GM18499 (cell line): ENCODE data around the gene SH3RF2.
A peak's percentile ranks its signal among the peaks of the same experiment; 100 is the strongest.
"Not testable (repeated sequence)": the region's sequence is repeated elsewhere in the genome, so short reads cannot be mapped to it uniquely, and the experiment has no call there.

ENCODE experiments used
- ATAC-seq: cut with Tn5 transposase; IDR thresholded peaks from one replicate; pipeline ENCODE4 v1.9.1; 2021; ENCODE audit warnings: moderate number of reproducible peaks; ENCODE audit not compliant: insufficient read depth, unreplicated experiment

Gene SH3RF2

GRCh38 chr5:146069780-146070099, 133.4 kb downstream of the SH3RF2 start:
- ATAC-seq: peak; percentile 43

GRCh38 chr5:146070746-146071145, 134.4 kb downstream of the SH3RF2 start:
- no peak for ATAC-seq

GRCh38 chr5:146071171-146071570, 134.8 kb downstream of the SH3RF2 start:
- no peak for ATAC-seq

GRCh38 chr5:146072595-146072994, 136.2 kb downstream of the SH3RF2 start:
- ATAC-seq: no peak

- no peak for ATAC-seq
Measured at GRCh38 chr5:146073239-146073900, 137.0 kb downstream of the SH3RF2 start.

GRCh38 chr5:146076028-146076427, 139.7 kb downstream of the SH3RF2 start:
- no peak for ATAC-seq

DNA sequence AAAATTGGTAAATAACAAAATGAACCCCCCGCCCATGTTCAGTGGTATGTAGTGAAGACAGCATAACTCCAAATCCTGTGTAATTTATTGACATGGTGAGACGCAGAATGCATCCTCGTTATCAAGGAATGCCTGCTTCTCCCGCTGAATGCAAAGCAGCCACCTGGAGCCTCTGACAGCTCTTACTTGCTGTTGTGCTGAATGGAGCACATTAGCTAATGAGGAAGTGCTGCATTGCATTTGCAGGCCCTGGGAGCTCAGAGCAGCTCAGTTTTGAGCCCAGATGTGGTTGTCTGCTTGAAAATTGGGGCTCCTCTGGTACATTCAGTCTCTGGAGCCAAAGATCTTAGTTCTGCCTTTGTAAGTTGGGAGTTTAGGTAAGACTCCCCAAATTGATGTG, 140.1 kb downstream of the SH3RF2 start:
- ATAC-seq: no peak

- ATAC-seq: no peak
Measured at GRCh38 chr5:146078566-146078965, 142.2 kb downstream of the SH3RF2 start.

GRCh38 chr5:146079695-146080373, 143.5 kb downstream of the SH3RF2 start:
- no peak for ATAC-seq

- ATAC-seq: no peak
Measured at GRCh38 chr5:146081556-146081955, 145.2 kb downstream of the SH3RF2 start.

DNA sequence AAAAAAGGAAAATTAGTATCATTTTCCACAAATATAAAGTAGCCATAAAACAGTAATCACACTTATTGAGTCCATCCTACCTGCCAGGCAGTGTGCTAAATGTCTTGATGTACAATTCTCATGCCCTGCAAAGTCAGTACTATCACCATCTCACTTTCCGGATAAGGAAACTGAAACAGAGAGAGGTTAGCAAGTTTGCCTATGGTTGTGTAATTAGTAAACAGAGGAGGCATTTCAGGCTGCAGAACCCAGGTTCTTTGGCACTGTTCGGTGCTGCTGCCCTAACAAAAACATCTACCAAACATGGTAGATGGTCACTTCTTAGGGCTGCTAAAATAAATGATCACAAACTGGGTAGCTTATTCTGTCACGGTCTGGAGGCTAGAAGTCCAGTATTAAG, 146.4 kb downstream of the SH3RF2 start:
- ATAC-seq: peak; percentile 93

DNA sequence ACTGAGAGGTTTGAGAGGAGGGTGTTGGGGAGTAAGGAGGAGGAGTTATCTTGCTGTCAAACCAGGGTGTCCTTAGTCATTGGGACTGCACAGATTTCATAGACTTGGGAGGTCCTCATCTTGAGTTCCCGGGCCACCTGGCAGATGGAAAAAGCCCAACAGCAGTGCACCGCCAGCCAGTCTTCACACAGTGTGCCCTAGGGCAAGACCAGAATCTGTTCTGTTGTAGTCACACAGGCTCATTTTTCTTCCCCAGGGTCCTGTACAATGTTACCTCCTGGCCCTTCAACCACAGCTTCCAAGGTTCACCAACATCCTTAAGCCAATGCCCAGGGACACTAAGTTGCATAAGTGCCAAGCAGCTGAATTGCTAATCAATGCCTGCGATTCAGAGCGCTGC, 148.0 kb downstream of the SH3RF2 start:
- ATAC-seq: no peak

DNA sequence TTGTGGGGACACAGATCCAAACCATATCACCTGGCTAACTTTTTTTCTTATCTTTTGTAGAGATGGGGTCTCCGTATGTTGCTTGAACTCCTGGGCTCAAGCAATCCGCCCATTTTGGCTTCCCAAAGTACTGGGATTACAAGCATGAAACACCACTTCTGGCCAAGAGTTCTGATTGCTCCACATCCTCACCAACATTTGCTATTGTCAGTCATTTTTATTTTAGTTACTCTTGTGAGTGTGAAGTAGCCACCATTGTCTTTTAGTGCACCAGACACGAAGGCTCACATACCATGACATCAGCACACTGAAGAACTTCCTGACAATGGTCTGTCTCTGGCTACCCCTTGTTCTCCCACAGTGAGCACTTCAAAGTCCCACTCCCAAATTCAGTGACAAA, 151.7 kb downstream of the SH3RF2 start:
- no peak for ATAC-seq

GRCh38 chr5:146089287-146089686, 152.9 kb downstream of the SH3RF2 start:
- no peak for ATAC-seq

- ATAC-seq: no peak
Measured at GRCh38 chr5:146091881-146092280, 155.5 kb downstream of the SH3RF2 start.

GRCh38 chr5:146098047-146098446, 161.7 kb downstream of the SH3RF2 start:
- no peak for ATAC-seq

DNA sequence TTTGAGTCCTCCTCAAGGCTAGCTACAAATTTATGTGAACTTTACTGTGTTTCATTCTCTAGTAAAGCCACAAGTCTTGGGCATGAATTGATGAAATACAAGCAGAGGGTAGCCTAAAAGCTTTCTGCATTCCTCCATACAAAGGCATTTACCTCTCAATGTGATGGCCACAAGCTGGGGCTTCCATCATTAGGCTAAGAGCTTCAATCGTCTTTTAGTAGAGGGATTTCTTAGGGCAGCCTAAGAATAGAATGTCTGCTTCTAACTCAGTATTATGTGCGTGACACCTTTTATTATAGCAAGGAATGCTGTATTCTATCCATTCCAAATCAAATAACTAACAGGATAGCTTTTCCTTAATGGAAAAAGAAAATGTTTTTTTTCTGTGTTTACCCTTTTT, 165.3 kb downstream of the SH3RF2 start:
- ATAC-seq: no peak

DNA sequence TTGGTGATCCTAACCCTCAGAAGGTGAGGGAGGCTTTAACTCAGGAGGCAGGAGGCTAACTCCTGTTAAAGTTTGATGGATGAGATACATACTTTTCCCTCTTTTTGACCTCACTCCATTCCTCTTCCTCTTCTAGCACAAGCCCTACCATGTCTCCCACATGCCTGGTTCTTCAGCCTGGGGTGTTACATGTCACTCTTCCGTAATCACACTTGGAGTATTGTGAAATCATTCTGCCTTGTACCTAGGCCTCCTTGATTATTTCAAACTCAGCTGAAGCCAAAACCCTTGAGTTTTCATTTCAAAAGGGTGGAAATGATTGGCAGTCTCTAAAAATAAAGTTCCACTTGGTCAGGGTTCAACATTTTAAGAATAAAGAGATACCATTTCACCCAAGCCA, 167.2 kb downstream of the SH3RF2 start:
- no peak for ATAC-seq

- no peak for ATAC-seq
Measured at GRCh38 chr5:146105477-146105876, 169.1 kb downstream of the SH3RF2 start, which contains the start of gene PLAC8L1. PLAC8L1 (minus strand) TSS chr5:146105577; CDS start chr5:146104311, 1,266 bp downstream.

GRCh38 chr5:146107901-146108300, 171.5 kb downstream of the SH3RF2 start:
- ATAC-seq: no peak

DNA sequence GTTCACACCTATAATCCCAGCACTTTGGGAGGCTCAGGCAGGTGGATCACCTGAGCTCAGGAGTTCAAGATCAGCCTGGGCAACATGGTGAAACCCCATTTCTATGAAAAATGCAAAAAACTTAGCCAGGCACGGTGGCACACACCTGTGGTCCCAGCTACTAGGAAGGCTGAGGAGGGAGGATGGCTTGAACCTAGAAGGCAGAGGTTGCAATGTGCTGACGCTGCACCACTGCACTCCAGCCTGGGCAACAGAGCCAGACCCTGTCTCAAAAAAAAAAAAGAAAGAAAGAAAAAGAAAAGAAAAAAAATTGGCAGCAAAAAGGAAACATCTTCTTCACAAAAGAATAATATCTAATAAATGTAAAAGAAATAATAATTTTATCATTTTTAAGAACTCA, 172.5 kb downstream of the SH3RF2 start:
- ATAC-seq: not testable (repeated sequence)

DNA sequence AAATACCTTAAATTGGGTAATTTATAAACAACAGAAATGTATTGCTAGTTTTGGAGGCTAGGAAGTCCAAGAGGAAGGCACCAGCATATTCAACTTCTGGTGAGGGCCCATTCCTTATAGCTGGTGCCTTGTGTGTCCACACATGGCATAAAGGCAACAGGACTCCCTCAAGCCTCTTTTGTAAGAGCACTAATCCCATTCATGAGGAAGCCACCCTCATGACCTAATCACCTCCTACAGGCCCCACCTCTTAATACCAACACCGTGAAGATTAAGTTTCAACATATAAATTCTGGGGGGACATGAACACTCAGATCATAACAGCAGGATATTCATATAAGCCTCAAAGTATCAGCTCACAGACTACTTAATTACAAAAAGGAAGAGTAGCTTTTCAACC, 173.0 kb downstream of the SH3RF2 start:
- no peak for ATAC-seq
